PC-3 (cell line): Measurements from ENCODE around the gene HLCS.

Experiments used
- CTCF ChIP-seq: fragments of 300-600 bp; sonication (generic); conservative IDR thresholded peaks from 2 replicates; pipeline ENCODE4 v1.5.1; 2017; ENCODE audit warnings: antibody characterized with exemption, low read depth, mild to moderate bottlenecking, low read length
- EZH2 ChIP-seq: fragments of 300-600 bp; sonication (generic); IDR thresholded peaks from one replicate; pipeline ENCODE4 v1.6.1; 2017; ENCODE audit warnings: antibody characterized with exemption, mild to moderate bottlenecking, low read length; ENCODE audit not compliant: unreplicated experiment
- EZH2phosphoT487 ChIP-seq: fragments of 300-600 bp; sonication (generic); IDR thresholded peaks from 2 replicates; pipeline ENCODE4 v1.6.1; 2018; ENCODE audit warnings: mild to moderate bottlenecking, antibody characterized with exemption, low read length, borderline replicate concordance

- TF ChIP-seq CTCF (no peak), EZH2phosphoT487 (no peak), EZH2 (no peak)
Measured at GRCh38 chr21:36890086-36890485, 76.4 kb downstream of the HLCS start.
